Measurements from ENCODE around the gene AHCTF1.

AHCTF1 gene

DNA sequence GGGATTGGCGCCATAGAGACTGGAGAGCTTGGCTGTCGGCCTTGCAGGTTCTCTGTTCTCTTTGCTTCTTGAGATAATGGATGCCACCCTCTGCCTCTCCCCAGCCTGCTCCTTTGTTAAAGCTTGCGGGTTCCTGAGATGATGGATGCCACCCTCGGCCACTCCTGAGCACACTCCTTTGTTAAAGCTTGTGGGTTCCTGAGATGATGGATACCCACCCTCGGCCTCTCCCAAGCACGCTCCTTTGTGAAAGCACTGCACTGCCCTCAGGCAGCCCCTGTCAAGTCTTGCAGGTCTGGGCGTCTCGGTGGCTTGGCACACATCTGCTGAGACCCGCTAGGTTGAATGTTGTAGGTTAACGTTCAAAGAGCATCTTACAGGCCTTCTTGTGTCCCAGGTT is 131.0 kb downstream of the AHCTF1 start:
- Histone ChIP-seq H3K4me2 (ENCODE audit: insufficient read depth, low read length) (no peak overlapping the region), H3K27me3 (ENCODE audit: insufficient read depth, low read length, poor library complexity) (no peaks in the 10 kb centered on the region), H3K4me1 (ENCODE audit: insufficient read depth, low read length) (no peaks in the 10 kb centered on the region), H3K79me2 (ENCODE audit: insufficient read depth, low read length) (no peaks in the 10 kb centered on the region), H4K20me1 (ENCODE audit: insufficient read depth, low read length) (no peaks in the 10 kb centered on the region), H3K4me3 (ENCODE audit: low read depth in 1 of 2, low read length in 2 of 2) (no peak overlapping the region), H3K27ac (ENCODE audit: low read length) (no peak overlapping the region), H3K9me3 (ENCODE audit: insufficient read depth, low read length, severe bottlenecking) (no peaks in the 10 kb centered on the region), H3K36me3 (ENCODE audit: insufficient read depth, low read length) (no peaks in the 10 kb centered on the region), H2AFZ (ENCODE audit: low read depth, low read length) (no peak overlapping the region), H3K9ac (ENCODE audit: low read depth, low read length) (no peak overlapping the region)
- DNase-seq (no peak), ATAC-seq (ENCODE audit: insufficient read depth, low read depth) (no peak)
- TF ChIP-seq EZH2 (IDR thresholded peaks at IDR 0.05; ENCODE audit: borderline replicate concordance, low read depth, low read length, severe bottlenecking): no peak
- no peak for TF ChIP-seq CTCF (IDR thresholded peaks at IDR 0.05; ENCODE audit: borderline replicate concordance, extremely low read depth, low read length, poor library complexity, severe bottlenecking)

DNA sequence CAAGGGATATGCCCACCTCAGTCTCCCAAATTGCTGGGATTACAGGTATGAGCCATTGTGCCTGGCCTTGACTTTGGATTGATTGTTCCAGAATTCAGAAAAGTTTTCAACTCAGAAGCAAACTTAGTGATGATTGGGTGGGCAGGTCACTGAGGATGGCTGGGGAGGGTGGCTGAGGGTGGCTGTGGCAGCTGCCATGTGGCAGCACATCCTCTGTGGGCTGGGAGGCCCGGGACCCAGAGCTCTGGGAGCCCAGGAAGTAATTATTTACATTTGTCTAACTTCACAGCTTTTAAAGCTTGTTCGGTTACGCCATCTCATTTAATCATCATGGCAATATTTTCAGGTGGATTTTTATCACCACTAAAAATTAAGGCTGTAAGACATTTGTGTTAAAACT is 131.4 kb downstream of the AHCTF1 start:
- ATAC-seq (ENCODE audit: insufficient read depth, low read depth) (0 out of 3 replicates have a peak, but pooled peaks have one; percentile 48), DNase-seq (no peak)
- H3K4me1 ChIP-seq (ENCODE audit: insufficient read depth, low read length): no peaks in the 10 kb centered on the region
- H3K36me3 ChIP-seq (ENCODE audit: insufficient read depth, low read length): no peaks in the 10 kb centered on the region
- H4K20me1 ChIP-seq (ENCODE audit: insufficient read depth, low read length): no peaks in the 10 kb centered on the region
- no peaks in the 10 kb centered on the region for H3K79me2 ChIP-seq (ENCODE audit: insufficient read depth, low read length)
- no peak overlapping the region for H3K27ac ChIP-seq (ENCODE audit: low read length)
- no peak for TF ChIP-seq CTCF (IDR thresholded peaks at IDR 0.05; ENCODE audit: borderline replicate concordance, extremely low read depth, low read length, poor library complexity, severe bottlenecking)
- no peak for TF ChIP-seq EZH2 (IDR thresholded peaks at IDR 0.05; ENCODE audit: borderline replicate concordance, low read depth, low read length, severe bottlenecking)
- no peaks in the 10 kb centered on the region for H3K9me3 ChIP-seq (ENCODE audit: insufficient read depth, low read length, severe bottlenecking)
- no peak overlapping the region for H2AFZ ChIP-seq (ENCODE audit: low read depth, low read length)
- H3K9ac ChIP-seq (ENCODE audit: low read depth, low read length): no peak overlapping the region
- H3K27me3 ChIP-seq (ENCODE audit: insufficient read depth, low read length, poor library complexity): no peaks in the 10 kb centered on the region
- H3K4me3 ChIP-seq (ENCODE audit: low read depth in 1 of 2, low read length in 2 of 2): no peak overlapping the region
- H3K4me2 ChIP-seq (ENCODE audit: insufficient read depth, low read length): no peak overlapping the region

DNA sequence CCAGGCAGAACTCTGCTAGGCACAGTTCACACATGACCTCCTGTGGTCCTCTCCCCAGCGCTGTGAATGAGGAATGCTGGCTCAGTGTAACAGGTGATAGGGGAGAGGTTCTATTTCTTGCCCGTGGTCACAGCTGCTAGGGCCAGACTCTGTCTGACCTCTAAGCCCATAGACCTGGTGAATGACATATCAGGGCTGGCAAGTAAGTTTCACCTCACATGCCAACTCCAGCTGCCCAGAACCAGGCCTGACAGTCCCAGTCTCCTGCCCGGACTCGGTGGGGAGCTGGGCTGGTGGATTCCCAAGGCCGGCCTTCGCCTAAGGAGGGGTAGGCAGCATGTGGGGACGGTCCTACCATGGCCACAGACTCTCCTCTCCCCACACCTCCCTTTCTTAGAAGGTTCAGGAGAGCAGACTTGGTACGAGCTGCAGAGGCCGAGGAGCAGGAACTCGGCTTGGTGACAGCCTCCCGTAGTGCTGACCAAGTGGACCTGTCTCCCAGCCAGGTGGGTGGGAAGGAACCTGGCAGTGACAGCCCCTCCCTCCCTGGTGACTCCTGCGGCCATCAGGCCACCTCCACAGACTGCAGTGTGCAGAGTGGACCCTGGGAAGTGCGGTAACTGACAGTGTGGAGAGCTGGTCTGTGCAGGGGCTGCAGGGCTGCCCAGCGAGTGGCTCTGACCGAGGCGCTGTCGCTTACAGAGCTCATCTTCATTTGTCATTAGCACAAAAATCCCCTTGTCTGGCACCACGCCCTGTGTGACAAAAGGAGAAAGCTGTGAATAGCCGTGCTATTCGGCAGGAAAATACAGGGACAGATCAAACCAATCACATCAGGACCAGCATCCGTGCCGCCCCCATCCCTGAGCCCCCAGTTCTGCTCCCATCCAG is 132.9 kb downstream of the AHCTF1 start:
- no peaks in the 10 kb centered on the region for H4K20me1 ChIP-seq (ENCODE audit: insufficient read depth, low read length)
- no peaks in the 10 kb centered on the region for H3K36me3 ChIP-seq (ENCODE audit: insufficient read depth, low read length)
- H3K27ac ChIP-seq (ENCODE audit: low read length): no peak overlapping the region
- H2AFZ ChIP-seq (ENCODE audit: low read depth, low read length): no peak overlapping the region
- H3K9me3 ChIP-seq (ENCODE audit: insufficient read depth, low read length, severe bottlenecking): no peaks in the 10 kb centered on the region
- H3K9ac ChIP-seq (ENCODE audit: low read depth, low read length): no peak overlapping the region
- DNase-seq (no peak), ATAC-seq (ENCODE audit: insufficient read depth, low read depth) (no peak)
- H3K4me1 ChIP-seq (ENCODE audit: insufficient read depth, low read length): no peaks in the 10 kb centered on the region
- TF ChIP-seq EZH2 (IDR thresholded peaks at IDR 0.05; ENCODE audit: borderline replicate concordance, low read depth, low read length, severe bottlenecking): no peak
- TF ChIP-seq CTCF (IDR thresholded peaks at IDR 0.05; ENCODE audit: borderline replicate concordance, extremely low read depth, low read length, poor library complexity, severe bottlenecking): no peak
- H3K27me3 ChIP-seq (ENCODE audit: insufficient read depth, low read length, poor library complexity): no peaks in the 10 kb centered on the region
- H3K4me2 ChIP-seq (ENCODE audit: insufficient read depth, low read length): no peak overlapping the region
- no peaks in the 10 kb centered on the region for H3K79me2 ChIP-seq (ENCODE audit: insufficient read depth, low read length)
- H3K4me3 ChIP-seq (ENCODE audit: low read depth in 1 of 2, low read length in 2 of 2): no peak overlapping the region
